Vagina (tissue), 2 donors: Measurements from ENCODE around the gene SH2D3C. TPM values are rescaled to one million over a fixed set of nuclear protein-coding genes. Genes with fewer than 3 reads are reported as not detected.

Experiments used
- DNase-seq, 2 donors: peaks; one replicate each; pipeline ENCODE4 v3.0.0-alpha.2; 2017; ENCODE audit errors: extremely low spot score in 2 of 2
- H3K27ac ChIP-seq: fragments of 200-600 bp; sonication (generic); one replicate; pipeline ENCODE4 v1.5.1; 2019
- H3K27me3 ChIP-seq: fragments of 200-600 bp; sonication (generic); one replicate; pipeline ENCODE4 v1.5.1; 2019
- H3K36me3 ChIP-seq, 2 donors: fragments of 200-600 bp; sonication (generic); one replicate each; pipeline ENCODE4 v1.5.1; 2017 to 2019
- H3K4me1 ChIP-seq: fragments of 200-600 bp; sonication (generic); one replicate; pipeline ENCODE4 v1.5.1; 2019
- H3K4me3 ChIP-seq, 2 donors: fragments of 200-600 bp; sonication (generic); 1 replicate in 1 of 2; 2 replicates in 1 of 2; pipeline ENCODE4 v1.5.1; 2016 to 2019
- H3K9me3 ChIP-seq: fragments of 200-600 bp; sonication (generic); one replicate; pipeline ENCODE4 v1.5.1; 2019
- POLR2A ChIP-seq, 2 donors: fragments of 450-650 bp; IDR thresholded peaks; one replicate each; pipeline ENCODE4 v1.6.1; 2017; ENCODE audit warnings: antibody characterized with exemption in 2 of 2, mild to moderate bottlenecking in 2 of 2, moderate library complexity in 2 of 2
- POLR2AphosphoS5 ChIP-seq, 2 donors: sonication (generic); formaldehyde crosslinking; IDR thresholded peaks; one replicate each; pipeline ENCODE4 v1.9.0; 2017; ENCODE audit warnings: antibody characterized with exemption in 2 of 2, mild to moderate bottlenecking in 2 of 2, low read depth in 1 of 2; ENCODE audit not compliant: insufficient read depth in 1 of 2
- intact Hi-C: fragments of 100-400 bp; cut with DNase I; formaldehyde crosslinking; loops from one replicate; pipeline ENCODE4 v1.15.1; 2023
- total RNA-seq: library from RNA; depleted of rRNA; stranded (reverse); fragments of >200 nt; gene quantifications from one replicate; pipeline ENCODE4 v1.2.3, GENCODE V29; 2016
- TF ChIP-seq, protein P1 (sequence below), 3 experiments: fragments of 450-650 bp in 2 of 3; fragments of 200-600 bp in 1 of 3; sonication (generic) in 1 of 3; IDR thresholded peaks; one replicate each; pipeline ENCODE4 v1.5.1; 2017 to 2019; ENCODE audit warnings: antibody characterized with exemption in 3 of 3, mild to moderate bottlenecking in 2 of 3, moderate library complexity in 2 of 3

Gene SH2D3C
- total RNA-seq, 1 donor from 2014 or later: 19.6 TPM

DNA sequence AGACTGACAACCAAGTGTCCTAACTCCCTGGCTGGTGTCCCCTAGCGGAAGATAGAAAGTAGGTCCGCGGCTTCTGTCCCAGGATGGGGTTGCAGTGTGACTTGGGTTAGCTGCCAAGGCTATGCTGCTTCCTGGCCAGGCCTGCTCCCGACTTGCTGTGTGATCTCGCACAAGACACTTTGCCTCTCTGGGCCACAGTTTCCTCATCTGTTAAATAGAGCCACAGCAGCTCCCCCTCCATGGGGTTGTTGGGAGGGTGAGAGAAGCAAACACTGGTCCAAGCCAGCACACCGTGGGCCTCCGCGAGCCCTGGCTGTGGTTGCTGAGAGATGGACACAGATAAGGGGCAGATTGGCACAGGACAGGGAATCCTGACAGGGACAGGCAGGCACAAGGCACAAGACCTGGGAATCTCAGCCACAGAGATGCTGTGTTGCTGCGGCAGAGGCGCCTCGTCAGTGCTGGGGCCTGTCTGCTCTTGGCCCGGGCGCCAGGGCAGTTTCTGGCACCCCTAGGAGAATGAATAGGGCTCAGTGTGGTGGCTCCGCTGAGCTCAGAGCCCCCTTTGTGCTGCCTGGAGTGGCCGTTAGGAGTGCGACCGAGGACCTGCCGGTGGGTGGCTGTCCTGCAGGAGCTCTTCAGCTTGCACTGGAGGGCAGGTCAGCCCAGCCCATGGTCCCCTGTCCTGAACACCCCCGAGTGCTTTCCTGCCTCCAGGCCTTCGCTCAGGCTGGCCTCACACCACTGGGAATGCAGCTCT lies 1.8 kb upstream of the SH2D3C start:
- H3K4me3 ChIP-seq: no peak overlapping the region
- intact Hi-C loops: loop anchor here (5.0 kb wide), 1 partner anchor 193 kb away; no protein-coding TSS in a partner anchor
- TF ChIP-seq POLR2AphosphoS5 (IDR thresholded peaks at IDR 0.05; ENCODE audit: insufficient read depth in 1 of 2, low read depth in 1 of 2) (no peak), POLR2A (IDR thresholded peaks at IDR 0.05) (no peak)
- TF ChIP-seq, protein P1, sequence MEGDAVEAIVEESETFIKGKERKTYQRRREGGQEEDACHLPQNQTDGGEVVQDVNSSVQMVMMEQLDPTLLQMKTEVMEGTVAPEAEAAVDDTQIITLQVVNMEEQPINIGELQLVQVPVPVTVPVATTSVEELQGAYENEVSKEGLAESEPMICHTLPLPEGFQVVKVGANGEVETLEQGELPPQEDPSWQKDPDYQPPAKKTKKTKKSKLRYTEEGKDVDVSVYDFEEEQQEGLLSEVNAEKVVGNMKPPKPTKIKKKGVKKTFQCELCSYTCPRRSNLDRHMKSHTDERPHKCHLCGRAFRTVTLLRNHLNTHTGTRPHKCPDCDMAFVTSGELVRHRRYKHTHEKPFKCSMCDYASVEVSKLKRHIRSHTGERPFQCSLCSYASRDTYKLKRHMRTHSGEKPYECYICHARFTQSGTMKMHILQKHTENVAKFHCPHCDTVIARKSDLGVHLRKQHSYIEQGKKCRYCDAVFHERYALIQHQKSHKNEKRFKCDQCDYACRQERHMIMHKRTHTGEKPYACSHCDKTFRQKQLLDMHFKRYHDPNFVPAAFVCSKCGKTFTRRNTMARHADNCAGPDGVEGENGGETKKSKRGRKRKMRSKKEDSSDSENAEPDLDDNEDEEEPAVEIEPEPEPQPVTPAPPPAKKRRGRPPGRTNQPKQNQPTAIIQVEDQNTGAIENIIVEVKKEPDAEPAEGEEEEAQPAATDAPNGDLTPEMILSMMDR (IDR thresholded peaks at IDR 0.05): no peak
- no peaks in the 10 kb centered on the region for H3K36me3 ChIP-seq
- no peaks in the 10 kb centered on the region for H3K27me3 ChIP-seq
- no peak overlapping the region for H3K27ac ChIP-seq
- no peak for DNase-seq
- H3K9me3 ChIP-seq: no peaks in the 10 kb centered on the region
- H3K4me1 ChIP-seq: peaks cover 17% of the 10 kb centered on the region

DNA sequence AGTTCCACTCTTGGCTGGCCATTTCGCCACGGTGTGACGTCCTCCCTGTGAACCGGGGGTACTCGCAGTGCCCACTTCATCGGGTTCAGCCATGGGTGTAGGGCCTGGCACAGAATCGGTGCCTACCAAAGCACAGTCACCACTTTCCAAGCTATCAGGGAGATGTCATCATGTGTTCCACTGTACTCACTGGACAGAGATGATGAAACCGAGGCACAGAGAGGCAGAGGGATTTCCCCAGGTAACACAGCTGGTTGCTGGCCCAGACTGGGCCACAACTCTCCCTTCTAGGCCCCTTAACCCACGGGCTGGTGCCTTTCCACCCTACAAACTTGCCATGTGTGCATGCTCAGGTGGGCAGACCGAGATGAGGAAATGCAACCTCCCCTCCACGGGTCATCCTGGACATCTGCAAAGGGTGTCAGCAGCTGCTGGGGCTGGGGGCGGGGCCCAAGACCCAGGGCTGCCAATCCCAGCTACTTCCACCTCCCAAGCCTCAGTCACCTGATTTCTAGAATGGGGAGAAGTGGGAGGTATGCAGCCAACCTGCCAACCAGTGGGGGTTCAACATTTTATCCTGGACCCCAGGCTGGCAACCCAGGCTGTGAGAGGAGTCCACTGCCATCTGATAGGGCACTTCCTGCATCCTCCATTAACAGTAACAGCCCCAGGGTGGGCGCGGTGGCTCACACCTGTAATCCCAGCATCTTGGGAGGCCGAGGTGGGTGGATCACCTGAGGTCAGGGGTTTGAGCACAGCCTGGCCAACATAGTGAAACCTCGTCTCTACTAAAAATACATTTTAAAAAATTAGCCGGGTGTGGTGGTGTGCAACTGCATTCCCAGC lies 893 bp upstream of the SH2D3C start:
- DNase-seq: no peak
- Histone ChIP-seq H3K36me3 (no peaks in the 10 kb centered on the region), H3K27ac (peak overlapping the region; percentile 70), H3K27me3 (no peaks in the 10 kb centered on the region), H3K4me3 (peak overlapping the region in 1 of 2 donors; percentile 19), H3K4me1 (peaks cover 12% of the 10 kb centered on the region), H3K9me3 (no peaks in the 10 kb centered on the region)
- intact Hi-C loops: no loop called here
- TF ChIP-seq POLR2AphosphoS5 (IDR thresholded peaks at IDR 0.05; ENCODE audit: insufficient read depth in 1 of 2, low read depth in 1 of 2) (no peak), POLR2A (IDR thresholded peaks at IDR 0.05) (no peak)
- TF ChIP-seq, protein P1 (IDR thresholded peaks at IDR 0.05): no peak

DNA sequence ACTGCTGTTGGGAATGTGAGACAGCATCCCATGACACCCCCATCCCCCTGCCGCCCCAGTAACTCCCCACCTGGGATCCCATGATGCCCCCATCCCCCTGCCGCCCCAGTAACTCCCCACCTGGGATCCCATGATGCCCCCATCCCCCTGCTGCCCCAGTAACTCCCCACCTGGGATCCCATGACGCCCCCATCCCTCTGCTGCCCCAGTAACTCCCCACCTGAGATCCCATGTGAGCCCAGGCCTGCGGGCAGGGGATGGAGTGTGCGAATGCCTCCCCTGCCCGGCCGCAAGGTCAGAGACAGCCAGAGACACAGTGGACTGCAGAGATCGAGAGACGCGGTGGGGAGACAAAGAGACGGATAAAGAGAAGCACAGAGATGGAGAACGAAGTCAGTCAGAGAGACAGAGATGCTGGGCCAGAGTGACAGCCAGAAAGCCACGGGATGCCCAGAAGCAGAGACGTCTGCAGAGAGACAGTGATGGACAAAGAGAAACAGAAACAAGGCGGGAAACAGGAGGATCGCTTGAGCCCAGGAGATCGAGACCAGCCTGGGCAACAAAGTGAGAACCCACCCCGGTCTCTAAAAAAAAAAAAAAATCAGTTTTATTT lies 992 bp downstream of the SH2D3C start:
- intact Hi-C loops: no loop called here
- H3K36me3 ChIP-seq: no peaks in the 10 kb centered on the region
- no peak for DNase-seq
- H3K4me1 ChIP-seq: no peaks in the 10 kb centered on the region
- H3K27ac ChIP-seq: peak overlapping the region; percentile 70
- no peaks in the 10 kb centered on the region for H3K27me3 ChIP-seq
- H3K4me3 ChIP-seq: peak overlapping the region in 1 of 2 donors; percentile 19
- H3K9me3 ChIP-seq: no peaks in the 10 kb centered on the region
- TF ChIP-seq POLR2A (IDR thresholded peaks at IDR 0.05) (no peak), POLR2AphosphoS5 (IDR thresholded peaks at IDR 0.05; ENCODE audit: insufficient read depth in 1 of 2, low read depth in 1 of 2) (no peak)
- TF ChIP-seq, protein P1 (IDR thresholded peaks at IDR 0.05): no peak

DNA sequence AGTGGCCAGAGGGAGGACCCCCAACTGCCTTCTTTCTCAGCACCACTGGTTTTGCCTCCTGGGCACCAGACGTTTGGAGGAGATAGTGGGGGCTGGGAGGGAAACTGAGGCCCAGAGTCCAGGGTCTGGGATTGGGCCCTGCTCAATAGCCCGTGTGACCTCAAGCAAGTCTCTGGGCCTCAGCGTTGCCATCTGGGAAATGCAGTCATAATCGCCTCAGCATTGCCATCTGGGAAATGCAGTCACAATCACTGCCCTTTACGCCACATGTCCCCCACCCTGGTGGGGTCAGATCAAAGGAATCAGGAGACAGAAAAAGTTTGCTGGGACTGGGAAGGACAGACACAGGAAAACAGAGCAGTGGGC lies 1.6 kb downstream of the SH2D3C start:
- no peak for DNase-seq
- Histone ChIP-seq H3K4me1 (no peaks in the 10 kb centered on the region), H3K9me3 (no peaks in the 10 kb centered on the region), H3K27ac (no peak overlapping the region), H3K36me3 (no peaks in the 10 kb centered on the region), H3K27me3 (no peaks in the 10 kb centered on the region), H3K4me3 (peak overlapping the region in 1 of 2 donors; percentile 24)
- intact Hi-C loops: no loop called here
- TF ChIP-seq POLR2AphosphoS5 (IDR thresholded peaks at IDR 0.05; ENCODE audit: insufficient read depth in 1 of 2, low read depth in 1 of 2) (no peak), POLR2A (IDR thresholded peaks at IDR 0.05) (no peak)
- TF ChIP-seq, protein P1 (IDR thresholded peaks at IDR 0.05): no peak
